ACC112 (cell line): Measurements from ENCODE around the gene CTLA4.
A peak's percentile ranks its signal among the peaks of the same experiment; 100 is the strongest.

Source experiments
- H2AFZ ChIP-seq: fragments of 200-600 bp; sonication (generic); one replicate; pipeline ENCODE4 v1.6.0; 2017; ENCODE audit warnings: antibody characterized with exemption, low read length; ENCODE audit not compliant: unreplicated experiment
- H3K27ac ChIP-seq: fragments of 200-600 bp; sonication (generic); 2 replicates; pipeline ENCODE4 v1.5.1; 2014; ENCODE audit warnings: low read depth, mild to moderate bottlenecking, antibody characterized with exemption, low read length, moderate library complexity
- H3K27me3 ChIP-seq: fragments of 200-600 bp; sonication (generic); 2 replicates; pipeline ENCODE4 v1.6.1; 2014; ENCODE audit warnings: mild to moderate bottlenecking, antibody characterized with exemption, low read length, moderate library complexity, mixed read lengths; ENCODE audit not compliant: insufficient read depth
- H3K36me3 ChIP-seq: fragments of 200-600 bp; sonication (generic); 2 replicates; pipeline ENCODE4 v1.6.1; 2016; ENCODE audit warnings: mild to moderate bottlenecking, antibody characterized with exemption, low read length, moderate library complexity, mixed read lengths; ENCODE audit not compliant: insufficient read depth
- H3K4me1 ChIP-seq: fragments of 200-600 bp; sonication (generic); one replicate; pipeline ENCODE4 v1.6.1; 2016; ENCODE audit warnings: low read length, mixed read lengths; ENCODE audit not compliant: insufficient read depth, unreplicated experiment, control insufficient read depth
- H3K4me3 ChIP-seq: fragments of 200-600 bp; sonication (generic); 2 replicates; pipeline ENCODE4 v1.5.1; 2014; ENCODE audit warnings: mild to moderate bottlenecking, low read depth, low read length
- H3K79me2 ChIP-seq: fragments of 200-600 bp; sonication (generic); one replicate; pipeline ENCODE4 v1.6.0; 2016; ENCODE audit warnings: low read length; ENCODE audit not compliant: control insufficient read depth, unreplicated experiment, insufficient read depth

The CTLA4 gene

GRCh38 chr2:203889944-203890343 is 22.4 kb downstream of the CTLA4 start:
- H3K79me2 ChIP-seq, result no peaks in the 10 kb centered on the region
- H3K27me3 ChIP-seq, result peaks cover 35% of the 10 kb centered on the region
- H3K4me3 ChIP-seq, result no peak overlapping the region
- no peak overlapping the region for H2AFZ ChIP-seq
- no peaks in the 10 kb centered on the region for H3K36me3 ChIP-seq
- no peaks in the 10 kb centered on the region for H3K4me1 ChIP-seq
- H3K27ac ChIP-seq, result no peak overlapping the region

GRCh38 chr2:203890733-203891132 is 23.2 kb downstream of the CTLA4 start:
- Histone ChIP-seq H3K4me3 (no peak overlapping the region), H3K79me2 (no peaks in the 10 kb centered on the region), H2AFZ (no peak overlapping the region), H3K36me3 (no peaks in the 10 kb centered on the region), H3K27me3 (peaks cover 32% of the 10 kb centered on the region), H3K4me1 (no peaks in the 10 kb centered on the region), H3K27ac (no peak overlapping the region)

GRCh38 chr2:203891474-203891873 is 23.9 kb downstream of the CTLA4 start:
- Histone ChIP-seq H3K36me3 (no peaks in the 10 kb centered on the region), H3K27me3 (peaks cover 27% of the 10 kb centered on the region), H3K4me3 (no peak overlapping the region), H3K79me2 (no peaks in the 10 kb centered on the region), H3K27ac (no peak overlapping the region), H3K4me1 (no peaks in the 10 kb centered on the region), H2AFZ (no peak overlapping the region)

- no peaks in the 10 kb centered on the region for H3K4me1 ChIP-seq
- no peak overlapping the region for H3K27ac ChIP-seq
- H3K4me3 ChIP-seq, result no peak overlapping the region
- H3K36me3 ChIP-seq, result no peaks in the 10 kb centered on the region
- no peaks in the 10 kb centered on the region for H3K79me2 ChIP-seq
- H3K27me3 ChIP-seq, result peaks cover 26% of the 10 kb centered on the region
- H2AFZ ChIP-seq, result no peak overlapping the region
Observed at GRCh38 chr2:203892207-203892606, 24.6 kb downstream of the CTLA4 start.

GRCh38 chr2:203893401-203893800 is 25.8 kb downstream of the CTLA4 start:
- Histone ChIP-seq H2AFZ (no peak overlapping the region), H3K4me3 (no peak overlapping the region), H3K27ac (no peak overlapping the region), H3K4me1 (no peaks in the 10 kb centered on the region), H3K27me3 (peaks cover 23% of the 10 kb centered on the region), H3K36me3 (no peaks in the 10 kb centered on the region), H3K79me2 (no peaks in the 10 kb centered on the region)

GRCh38 chr2:203893840-203894239 is 26.3 kb downstream of the CTLA4 start:
- H2AFZ ChIP-seq, result no peak overlapping the region
- H3K79me2 ChIP-seq, result no peaks in the 10 kb centered on the region
- no peak overlapping the region for H3K27ac ChIP-seq
- H3K4me1 ChIP-seq, result no peaks in the 10 kb centered on the region
- H3K4me3 ChIP-seq, result no peak overlapping the region
- peaks cover 23% of the 10 kb centered on the region for H3K27me3 ChIP-seq
- H3K36me3 ChIP-seq, result no peaks in the 10 kb centered on the region

- H3K36me3 ChIP-seq, result no peaks in the 10 kb centered on the region
Observed at GRCh38 chr2:203894262-203894661, 26.7 kb downstream of the CTLA4 start.

GRCh38 chr2:203897544-203897943 is 30.0 kb downstream of the CTLA4 start:
- Histone ChIP-seq H2AFZ (no peak overlapping the region), H3K27me3 (peaks cover 6% of the 10 kb centered on the region; the same call in 1 of the 2 replicates), H3K79me2 (no peaks in the 10 kb centered on the region), H3K27ac (no peak overlapping the region), H3K36me3 (no peaks in the 10 kb centered on the region; the same call in 1 of the 2 replicates), H3K4me3 (no peak overlapping the region), H3K4me1 (no peaks in the 10 kb centered on the region)

More at GRCh38 chr2:203894262-203894661, 26.7 kb downstream of the CTLA4 start:
- Histone ChIP-seq H2AFZ (no peak overlapping the region), H3K27me3 (peaks cover 23% of the 10 kb centered on the region), H3K4me3 (no peak overlapping the region), H3K4me1 (no peaks in the 10 kb centered on the region), H3K79me2 (no peaks in the 10 kb centered on the region), H3K27ac (no peak overlapping the region)

GRCh38 chr2:203898657-203899056 is 31.1 kb downstream of the CTLA4 start:
- H3K27ac ChIP-seq, result no peak overlapping the region
- H2AFZ ChIP-seq, result peak overlapping the region; percentile 41
- no peaks in the 10 kb centered on the region; the same call in 1 of the 2 replicates for H3K36me3 ChIP-seq
- no peaks in the 10 kb centered on the region for H3K79me2 ChIP-seq
- H3K27me3 ChIP-seq, result peaks cover 6% of the 10 kb centered on the region; the same call in 1 of the 2 replicates
- H3K4me1 ChIP-seq, result no peaks in the 10 kb centered on the region
- H3K4me3 ChIP-seq, result no peak overlapping the region

GRCh38 chr2:203900253-203900652 is 32.7 kb downstream of the CTLA4 start:
- no peak overlapping the region for H3K4me3 ChIP-seq
- H3K27ac ChIP-seq, result no peak overlapping the region
- no peaks in the 10 kb centered on the region for H3K4me1 ChIP-seq
- H2AFZ ChIP-seq, result no peak overlapping the region
- H3K79me2 ChIP-seq, result no peaks in the 10 kb centered on the region
- no peaks in the 10 kb centered on the region; the same call in 1 of the 2 replicates for H3K36me3 ChIP-seq
- H3K27me3 ChIP-seq, result no peaks in the 10 kb centered on the region

GRCh38 chr2:203904022-203904421 is 36.5 kb downstream of the CTLA4 start:
- Histone ChIP-seq H3K36me3 (no peaks in the 10 kb centered on the region; the same call in 1 of the 2 replicates), H3K27me3 (no peaks in the 10 kb centered on the region), H3K79me2 (no peaks in the 10 kb centered on the region), H3K4me3 (no peak overlapping the region), H3K27ac (no peak overlapping the region), H3K4me1 (peaks cover 6% of the 10 kb centered on the region), H2AFZ (no peak overlapping the region)
